Lower lobe of right lung (tissue), 2 donors: ENCODE data around the gene FGF14. TPM values are rescaled to one million over a fixed set of nuclear protein-coding genes. Genes with fewer than 3 reads are reported as not detected.

Experiments used
- ATAC-seq, 2 donors: fragments of 200-7000 bp; cut with Tn5 transposase; one replicate each; pipeline ENCODE4 v1.9.1; 2020 to 2022; ENCODE audit warnings: mild to moderate bottlenecking in 2 of 2, moderate library complexity in 2 of 2
- DNase-seq: peaks from one replicate; pipeline ENCODE4 v3.0.0-alpha.2; 2020
- H3K27ac ChIP-seq: fragments of 200-600 bp; one replicate; pipeline ENCODE4 v1.8.0; 2022
- H3K27me3 ChIP-seq: fragments of 200-600 bp; one replicate; pipeline ENCODE4 v1.8.0; 2022; ENCODE audit warnings: low read depth
- H3K36me3 ChIP-seq: fragments of 200-600 bp; one replicate; pipeline ENCODE4 v1.8.0; 2022; ENCODE audit warnings: mild to moderate bottlenecking
- H3K4me1 ChIP-seq: fragments of 200-600 bp; one replicate; pipeline ENCODE4 v1.8.0; 2022
- H3K4me3 ChIP-seq: fragments of 200-600 bp; one replicate; pipeline ENCODE4 v1.8.0; 2022; ENCODE audit warnings: mild to moderate bottlenecking
- H3K9me3 ChIP-seq: fragments of 200-600 bp; one replicate; pipeline ENCODE4 v1.8.0; 2022
- intact Hi-C: fragments of 100-400 bp; cut with DNase I; formaldehyde crosslinking; loops from one replicate; pipeline ENCODE4 v1.11.0; 2022
- long read RNA-seq: library from polyadenylated mRNA; unstranded; transcript quantifications from one replicate; pipeline ENCODE4 v2.0.0, GENCODE V29; 2021
- total RNA-seq: library from RNA; stranded (reverse); fragmentation: NEBNext Ultra II Directional; extraction: Animal tissue kit (Norgen Biotek cat#: 25700); gene quantifications from one replicate; pipeline ENCODE4 v1.2.1, GENCODE V29; 2021
- TF ChIP-seq, protein P1 (sequence below): fragments of 200-600 bp; IDR thresholded peaks from one replicate; pipeline ENCODE4 v1.8.0; 2022; ENCODE audit warnings: antibody characterized with exemption, mild to moderate bottlenecking
- donor health status: DM: no; HTN: yes; CAD: no; lungs with severe emphysema.

The FGF14 gene
- total RNA-seq, result 5.0 TPM
- long read RNA-seq, partial matches to known transcripts, result 0 of 4 reads
- long read RNA-seq, other reads (novel, unspliced or antisense), result 2 of 4 reads

DNA sequence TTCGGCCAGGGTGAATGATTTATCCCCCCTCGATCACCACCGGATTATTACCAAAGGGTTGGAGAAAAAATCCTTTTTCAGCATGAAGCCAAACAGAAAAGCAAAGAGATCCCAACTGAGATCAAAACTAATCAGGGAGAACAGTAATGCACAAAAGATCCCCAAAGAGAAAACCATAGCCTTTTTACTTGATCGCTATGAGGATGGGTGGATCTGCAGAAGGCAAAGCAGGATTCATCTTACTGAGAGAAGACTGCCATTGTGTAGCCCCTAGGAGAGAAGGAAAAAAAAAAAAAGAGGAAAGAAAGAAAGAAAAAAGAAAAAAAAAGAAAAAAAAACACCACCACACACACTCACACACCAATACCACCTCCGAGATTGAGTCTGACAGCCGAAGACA, at the start of gene FGF14:
TSS of gene FGF14 (minus strand) at position 283 of the 400 bp plus-strand sequence.
- Histone ChIP-seq H3K4me3 (peak within 1 kb of the TSS; percentile 56), H3K27me3 (peaks cover 35% of the 10 kb centered on the region), H3K36me3 (no peaks in the 10 kb centered on the region), H3K4me1 (peaks cover 15% of the 10 kb centered on the region), H3K9me3 (no peaks in the 10 kb centered on the region), H3K27ac (no peak within 1 kb of the TSS)
- no peak for ATAC-seq
- no peak for DNase-seq
- TF ChIP-seq, protein P1, sequence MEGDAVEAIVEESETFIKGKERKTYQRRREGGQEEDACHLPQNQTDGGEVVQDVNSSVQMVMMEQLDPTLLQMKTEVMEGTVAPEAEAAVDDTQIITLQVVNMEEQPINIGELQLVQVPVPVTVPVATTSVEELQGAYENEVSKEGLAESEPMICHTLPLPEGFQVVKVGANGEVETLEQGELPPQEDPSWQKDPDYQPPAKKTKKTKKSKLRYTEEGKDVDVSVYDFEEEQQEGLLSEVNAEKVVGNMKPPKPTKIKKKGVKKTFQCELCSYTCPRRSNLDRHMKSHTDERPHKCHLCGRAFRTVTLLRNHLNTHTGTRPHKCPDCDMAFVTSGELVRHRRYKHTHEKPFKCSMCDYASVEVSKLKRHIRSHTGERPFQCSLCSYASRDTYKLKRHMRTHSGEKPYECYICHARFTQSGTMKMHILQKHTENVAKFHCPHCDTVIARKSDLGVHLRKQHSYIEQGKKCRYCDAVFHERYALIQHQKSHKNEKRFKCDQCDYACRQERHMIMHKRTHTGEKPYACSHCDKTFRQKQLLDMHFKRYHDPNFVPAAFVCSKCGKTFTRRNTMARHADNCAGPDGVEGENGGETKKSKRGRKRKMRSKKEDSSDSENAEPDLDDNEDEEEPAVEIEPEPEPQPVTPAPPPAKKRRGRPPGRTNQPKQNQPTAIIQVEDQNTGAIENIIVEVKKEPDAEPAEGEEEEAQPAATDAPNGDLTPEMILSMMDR, result no peak
- intact Hi-C loops, result no loop called here

DNA sequence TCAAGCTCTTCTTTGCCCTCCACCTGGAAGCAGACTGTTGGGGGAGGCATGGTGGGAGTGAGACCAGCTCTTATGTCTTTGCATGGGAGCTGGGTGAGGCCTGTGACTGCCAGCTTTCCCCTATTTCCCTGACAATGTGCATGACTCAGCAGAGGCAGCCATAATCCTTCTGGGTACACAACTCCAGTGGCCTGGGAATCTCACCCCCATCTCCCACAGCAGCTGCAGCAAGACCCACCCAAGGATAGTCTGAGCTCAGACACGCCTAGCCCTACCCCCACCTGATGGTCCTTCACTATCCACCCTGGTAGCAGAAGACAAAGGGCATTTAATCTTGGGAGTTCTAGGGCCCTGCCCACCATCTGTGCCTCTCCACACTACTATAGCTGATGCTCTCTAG, 41.4 kb upstream of the FGF14 start:
- Histone ChIP-seq H3K4me1 (no peaks in the 10 kb centered on the region), H3K9me3 (no peaks in the 10 kb centered on the region), H3K36me3 (no peaks in the 10 kb centered on the region), H3K27ac (no peak overlapping the region), H3K27me3 (no peaks in the 10 kb centered on the region), H3K4me3 (no peak overlapping the region)
- intact Hi-C loops, result no loop called here
- ATAC-seq (no peak), DNase-seq (no peak)
- TF ChIP-seq, protein P1, result no peak

DNA sequence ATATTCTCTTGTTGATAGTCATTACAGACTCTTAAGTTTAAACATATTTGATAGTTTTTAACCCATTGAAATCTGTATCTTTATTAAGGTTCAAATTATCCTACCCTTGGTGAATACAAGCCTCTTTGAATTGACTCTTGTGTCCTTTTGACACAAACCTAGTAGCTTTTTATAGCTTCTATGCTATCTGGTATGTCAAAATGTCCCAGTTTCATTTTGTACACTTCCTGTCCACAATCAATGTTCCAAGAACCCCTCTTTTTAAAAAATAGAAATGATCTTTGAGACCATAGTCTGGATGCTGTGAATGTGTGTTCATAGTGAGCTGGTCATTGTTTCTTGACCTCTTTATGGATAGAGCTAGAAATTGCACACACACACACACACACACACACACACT, 39.2 kb upstream of the FGF14 start:
- no peaks in the 10 kb centered on the region for H3K27me3 ChIP-seq
- no peak for DNase-seq
- no peaks in the 10 kb centered on the region for H3K36me3 ChIP-seq
- intact Hi-C loops, result no loop called here
- no peak for ATAC-seq
- TF ChIP-seq, protein P1, result no peak
- no peaks in the 10 kb centered on the region for H3K4me1 ChIP-seq
- no peak overlapping the region for H3K27ac ChIP-seq
- H3K9me3 ChIP-seq, result no peaks in the 10 kb centered on the region
- no peak overlapping the region for H3K4me3 ChIP-seq

DNA sequence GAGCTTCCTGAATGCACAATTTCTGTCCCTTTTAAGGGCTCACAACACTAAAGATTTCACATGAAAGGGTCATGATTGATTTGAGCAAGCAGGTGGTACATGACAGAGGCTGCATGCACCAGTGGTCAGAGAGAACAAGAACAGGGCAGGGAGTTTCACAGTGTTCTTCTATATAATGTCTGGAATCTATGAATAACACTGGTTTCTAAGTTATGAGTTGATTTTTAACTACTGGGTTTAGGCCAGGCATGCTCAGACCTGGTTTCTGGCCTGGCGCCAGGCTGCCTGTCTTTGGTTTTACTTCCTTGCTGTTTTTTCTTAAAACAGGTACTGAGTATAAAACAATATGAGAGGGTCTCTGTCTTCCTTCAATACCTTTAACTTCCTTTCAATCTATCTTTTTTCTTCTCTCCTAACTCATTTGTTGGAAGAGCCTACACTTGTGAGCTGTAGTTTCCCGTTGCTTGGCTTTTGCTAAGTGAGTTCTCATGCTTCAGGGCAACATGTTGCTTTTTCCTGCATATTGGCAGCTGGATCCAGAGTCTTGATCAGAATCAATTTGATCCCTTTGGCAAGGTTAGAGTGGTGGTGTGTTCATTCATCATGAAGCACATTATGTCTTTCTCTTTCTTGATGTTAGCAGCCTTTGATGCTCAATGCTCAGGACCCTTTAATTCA, 38.5 kb upstream of the FGF14 start:
- Histone ChIP-seq H3K36me3 (no peaks in the 10 kb centered on the region), H3K27ac (no peak overlapping the region), H3K9me3 (no peaks in the 10 kb centered on the region), H3K4me1 (no peaks in the 10 kb centered on the region), H3K4me3 (no peak overlapping the region), H3K27me3 (no peaks in the 10 kb centered on the region)
- TF ChIP-seq, protein P1, result no peak
- intact Hi-C loops, result no loop called here
- ATAC-seq, result no peak
- DNase-seq, result peak; percentile 48

DNA sequence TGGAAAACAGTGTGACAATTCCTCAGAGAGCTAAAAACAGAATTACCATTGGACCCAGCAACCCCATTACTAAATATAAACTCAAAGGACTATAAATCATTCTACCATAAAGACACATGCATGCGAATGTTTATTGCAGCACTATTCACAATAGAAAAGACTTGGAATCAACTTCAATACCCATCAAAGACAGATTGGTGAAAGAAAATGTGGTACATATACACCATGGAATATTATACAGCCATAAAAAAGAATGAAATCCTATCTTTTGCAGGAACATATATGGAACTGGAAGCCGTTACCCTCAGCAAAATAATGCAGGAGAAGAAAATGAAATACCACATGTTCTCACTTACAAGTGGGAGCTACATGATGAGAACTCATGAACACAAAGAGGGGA, 20.8 kb upstream of the FGF14 start:
- TF ChIP-seq, protein P1, result no peak
- H3K27ac ChIP-seq, result no peak overlapping the region
- peaks cover 24% of the 10 kb centered on the region for H3K9me3 ChIP-seq
- H3K4me3 ChIP-seq, result no peak overlapping the region
- intact Hi-C loops, result no loop called here
- H3K36me3 ChIP-seq, result no peaks in the 10 kb centered on the region
- no peak for ATAC-seq
- DNase-seq, result no peak
- H3K4me1 ChIP-seq, result no peaks in the 10 kb centered on the region
- H3K27me3 ChIP-seq, result no peaks in the 10 kb centered on the region
